ENCODE results near the gene RGS13.

The RGS13 gene

DNA sequence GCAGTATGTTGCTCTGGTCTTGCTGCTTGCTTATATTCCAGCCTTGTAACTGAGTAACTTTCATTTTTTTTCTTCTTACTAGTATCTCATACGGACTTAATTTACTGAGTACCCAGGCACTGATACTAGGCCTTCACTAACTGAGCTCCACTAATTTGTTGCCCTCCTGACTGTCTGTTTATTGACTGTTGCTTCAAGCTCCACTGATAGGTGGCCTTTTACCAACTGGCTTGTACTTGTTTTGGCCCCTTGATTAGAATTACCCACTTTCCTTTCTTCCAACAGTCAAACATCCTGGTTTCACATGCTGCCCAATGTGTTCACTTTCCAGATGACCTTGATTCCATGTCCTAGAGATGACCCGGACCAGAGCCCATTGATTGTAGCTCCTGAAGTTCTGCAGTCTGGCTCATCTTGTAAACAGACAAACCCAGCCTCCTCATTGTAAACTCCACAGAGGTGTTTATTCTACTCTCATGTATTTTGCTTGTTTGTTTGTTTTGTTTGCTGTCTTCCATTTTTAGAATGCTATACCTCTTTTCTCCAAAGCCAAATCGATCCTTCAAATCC, 32.6 kb upstream of the RGS13 start:
- Histone ChIP-seq H3K9me3 (ENCODE audit: control insufficient read depth, low read length) (no peaks in the 10 kb centered on the region), H3K36me3 (ENCODE audit: control insufficient read depth, insufficient read depth, low read length) (no peaks in the 10 kb centered on the region)

DNA sequence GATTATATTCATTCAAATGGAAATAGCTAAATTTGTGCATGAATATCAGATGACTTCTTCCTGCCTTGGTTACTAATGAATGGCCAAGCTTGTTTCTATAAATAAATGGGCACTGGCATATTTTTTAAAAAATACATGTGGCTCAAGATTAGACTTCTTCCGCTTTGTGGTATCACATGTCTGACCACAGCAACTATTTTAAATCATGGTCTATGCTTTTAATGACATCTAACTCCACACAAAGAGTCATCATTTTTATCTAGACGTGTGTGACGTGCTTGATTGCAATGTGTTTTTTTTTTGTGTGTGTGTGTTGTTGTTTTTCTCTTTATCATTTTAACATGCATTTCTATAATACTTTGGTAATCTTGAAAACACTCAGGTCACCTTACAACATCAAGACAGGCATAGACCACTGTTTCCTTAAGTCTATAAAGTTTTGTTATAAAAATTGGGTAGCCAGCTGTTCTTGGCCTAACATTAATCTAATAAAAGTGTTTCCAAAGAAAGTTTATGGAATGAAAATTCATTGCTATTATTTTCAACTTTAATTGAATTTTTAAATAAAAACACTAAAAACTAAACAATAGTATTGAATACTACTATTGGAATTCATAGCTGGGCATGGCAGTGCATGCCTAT, 30.8 kb upstream of the RGS13 start:
- Histone ChIP-seq H3K4me1 (ENCODE audit: control insufficient read depth, insufficient read depth, low read length) (no peaks in the 10 kb centered on the region), H3K27me3 (ENCODE audit: control insufficient read depth, insufficient read depth, low read length) (no peaks in the 10 kb centered on the region), H3K36me3 (ENCODE audit: control insufficient read depth, insufficient read depth, low read length) (no peaks in the 10 kb centered on the region), H3K4me3 (ENCODE audit: low read length) (no peak overlapping the region), H3K9ac (ENCODE audit: low read length) (no peak overlapping the region), H3K9me3 (ENCODE audit: control insufficient read depth, low read length) (no peaks in the 10 kb centered on the region)

More for the DNA sequence above, 32.6 kb upstream of the RGS13 start:
- H3K9ac ChIP-seq (ENCODE audit: low read length), result no peak overlapping the region
- no peaks in the 10 kb centered on the region for H3K4me1 ChIP-seq (ENCODE audit: control insufficient read depth, insufficient read depth, low read length)
- no peaks in the 10 kb centered on the region for H3K27me3 ChIP-seq (ENCODE audit: control insufficient read depth, insufficient read depth, low read length)
- no peak overlapping the region for H3K4me3 ChIP-seq (ENCODE audit: low read length)

DNA sequence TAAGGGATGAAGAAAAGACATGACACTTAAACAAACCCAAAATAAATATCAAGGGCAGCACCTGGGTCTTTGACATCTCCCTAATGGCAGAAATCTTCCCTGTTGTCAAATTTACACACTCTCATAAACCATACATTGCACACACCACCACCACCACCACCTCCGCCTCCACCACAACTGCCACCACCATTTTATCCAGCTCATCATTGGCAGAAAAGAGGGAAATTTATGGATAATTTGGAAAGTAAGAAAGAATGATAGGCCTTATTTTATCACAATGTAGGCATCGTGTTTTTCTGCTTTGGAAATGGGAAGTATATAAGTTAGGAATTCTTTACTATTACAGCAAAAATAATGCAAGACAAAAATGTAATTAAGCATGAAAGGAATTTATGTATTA, 27.3 kb upstream of the RGS13 start:
- Histone ChIP-seq H3K36me3 (ENCODE audit: control insufficient read depth, insufficient read depth, low read length) (no peaks in the 10 kb centered on the region), H3K4me1 (ENCODE audit: control insufficient read depth, insufficient read depth, low read length) (no peaks in the 10 kb centered on the region), H3K4me3 (ENCODE audit: low read length) (no peak overlapping the region), H3K9ac (ENCODE audit: low read length) (no peak overlapping the region), H3K27me3 (ENCODE audit: control insufficient read depth, insufficient read depth, low read length) (no peaks in the 10 kb centered on the region), H3K9me3 (ENCODE audit: control insufficient read depth, low read length) (no peaks in the 10 kb centered on the region)

DNA sequence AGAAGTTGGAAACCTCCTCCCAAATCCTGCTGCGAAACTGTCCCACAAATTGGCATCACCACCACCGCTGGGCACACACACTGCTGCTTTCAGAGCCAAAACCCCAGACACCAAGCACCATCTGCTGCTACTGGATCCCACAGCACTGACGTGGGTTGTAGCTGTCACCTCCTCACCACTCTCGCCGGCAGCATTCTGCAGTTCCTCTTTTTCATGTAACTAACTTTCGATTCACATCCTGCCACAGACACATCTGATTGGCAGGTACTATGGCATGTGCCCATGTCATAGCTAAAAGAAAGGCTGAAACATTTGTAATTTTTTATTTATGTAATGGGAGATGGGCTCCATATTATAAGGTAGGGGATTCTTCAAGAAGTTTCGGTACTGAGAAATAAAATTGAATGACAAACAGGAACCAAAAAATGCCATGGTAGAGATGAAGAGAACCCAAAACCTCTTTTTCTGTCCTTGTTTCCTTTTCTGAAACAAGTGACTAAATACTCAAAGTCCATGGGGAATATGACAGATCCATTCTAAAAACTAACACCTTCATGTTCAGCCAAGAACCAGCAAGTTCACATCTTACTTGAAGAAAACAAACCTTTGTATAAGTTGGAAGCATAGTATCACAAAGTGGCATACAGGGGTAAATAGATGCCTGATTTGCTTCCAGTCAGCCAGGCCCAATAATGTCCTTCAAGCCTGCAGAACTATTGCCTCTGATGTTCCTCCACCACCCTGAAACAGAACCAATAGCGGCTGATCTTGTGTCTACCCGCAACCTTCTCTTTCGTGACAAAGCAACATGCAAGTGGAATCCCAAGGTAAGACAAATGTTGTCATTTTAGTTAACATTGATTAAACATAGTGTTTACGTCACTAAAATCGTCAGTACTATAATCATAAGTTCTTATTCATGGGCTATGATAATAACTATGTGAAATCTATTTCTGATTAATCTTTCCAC, 26.6 kb upstream of the RGS13 start:
- H3K27me3 ChIP-seq (ENCODE audit: control insufficient read depth, insufficient read depth, low read length), result no peaks in the 10 kb centered on the region
- H3K36me3 ChIP-seq (ENCODE audit: control insufficient read depth, insufficient read depth, low read length), result no peaks in the 10 kb centered on the region
- H3K4me1 ChIP-seq (ENCODE audit: control insufficient read depth, insufficient read depth, low read length), result no peaks in the 10 kb centered on the region

DNA sequence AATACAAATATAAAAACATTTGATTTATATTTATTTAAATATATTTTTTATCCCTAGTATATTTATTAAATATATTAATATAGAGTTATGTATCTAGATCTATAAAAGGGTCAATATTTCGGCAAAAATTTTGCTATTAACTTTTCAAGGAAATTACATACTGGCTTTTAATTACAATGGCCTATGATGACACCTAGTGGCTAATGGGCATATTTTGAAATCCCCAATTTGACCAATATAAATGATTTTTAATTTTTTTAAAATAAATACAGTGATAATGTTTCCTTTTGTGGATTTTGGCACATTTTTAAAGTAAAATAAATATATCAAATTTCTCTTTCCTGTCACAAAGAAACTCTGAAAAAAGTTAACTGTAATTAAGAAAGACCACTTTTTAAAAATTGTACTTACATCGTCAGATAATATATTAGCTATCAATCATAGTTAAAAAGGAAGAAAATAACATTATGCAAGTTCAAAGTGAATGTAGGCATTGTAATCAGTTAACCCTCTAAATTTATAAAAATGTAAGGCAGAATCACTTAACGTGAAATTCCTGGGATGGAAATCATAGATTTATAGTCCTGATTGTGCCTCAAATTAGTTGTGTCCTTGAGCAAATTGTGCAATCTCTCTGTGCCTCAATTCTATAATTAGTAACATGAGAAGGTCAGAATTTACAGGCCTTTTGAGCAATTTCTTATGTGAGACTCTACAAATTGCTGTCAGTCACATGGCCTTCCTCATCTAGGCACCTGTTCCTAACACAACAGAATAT, 25.6 kb upstream of the RGS13 start:
- H3K36me3 ChIP-seq (ENCODE audit: control insufficient read depth, insufficient read depth, low read length), result no peaks in the 10 kb centered on the region
- no peaks in the 10 kb centered on the region for H3K9me3 ChIP-seq (ENCODE audit: control insufficient read depth, low read length)
- H3K4me1 ChIP-seq (ENCODE audit: control insufficient read depth, insufficient read depth, low read length), result no peaks in the 10 kb centered on the region
- H3K27me3 ChIP-seq (ENCODE audit: control insufficient read depth, insufficient read depth, low read length), result no peaks in the 10 kb centered on the region
- no peak overlapping the region for H3K4me3 ChIP-seq (ENCODE audit: low read length)
- H3K9ac ChIP-seq (ENCODE audit: low read length), result no peak overlapping the region

More for the DNA sequence above, 26.6 kb upstream of the RGS13 start:
- no peak overlapping the region for H3K4me3 ChIP-seq (ENCODE audit: low read length)
- no peaks in the 10 kb centered on the region for H3K9me3 ChIP-seq (ENCODE audit: control insufficient read depth, low read length)
- H3K9ac ChIP-seq (ENCODE audit: low read length), result no peak overlapping the region

DNA sequence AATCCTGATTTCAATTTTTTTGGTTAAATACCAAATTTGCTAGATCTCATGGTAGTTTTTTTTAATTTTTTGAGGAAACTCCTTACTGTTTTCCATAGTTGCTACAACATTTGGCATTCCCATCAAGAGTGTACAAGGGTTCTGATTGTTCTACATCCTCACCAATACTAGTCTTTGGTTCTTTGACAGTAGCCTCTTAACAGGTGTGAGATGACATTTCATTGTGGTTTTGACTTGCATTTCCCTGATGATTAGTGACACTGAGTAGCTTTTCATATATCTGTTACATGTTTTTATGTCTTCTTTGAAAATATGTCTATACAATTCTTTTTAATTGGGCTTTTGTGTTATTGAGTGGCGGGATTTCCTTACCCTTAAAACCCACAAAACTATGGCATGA, 20.9 kb upstream of the RGS13 start:
- H3K9ac ChIP-seq (ENCODE audit: low read length), result no peak overlapping the region
- H3K4me3 ChIP-seq (ENCODE audit: low read length), result no peak overlapping the region
- H3K9me3 ChIP-seq (ENCODE audit: control insufficient read depth, low read length), result no peaks in the 10 kb centered on the region
- no peaks in the 10 kb centered on the region for H3K36me3 ChIP-seq (ENCODE audit: control insufficient read depth, insufficient read depth, low read length)
- H3K27me3 ChIP-seq (ENCODE audit: control insufficient read depth, insufficient read depth, low read length), result no peaks in the 10 kb centered on the region
- no peaks in the 10 kb centered on the region for H3K4me1 ChIP-seq (ENCODE audit: control insufficient read depth, insufficient read depth, low read length)

DNA sequence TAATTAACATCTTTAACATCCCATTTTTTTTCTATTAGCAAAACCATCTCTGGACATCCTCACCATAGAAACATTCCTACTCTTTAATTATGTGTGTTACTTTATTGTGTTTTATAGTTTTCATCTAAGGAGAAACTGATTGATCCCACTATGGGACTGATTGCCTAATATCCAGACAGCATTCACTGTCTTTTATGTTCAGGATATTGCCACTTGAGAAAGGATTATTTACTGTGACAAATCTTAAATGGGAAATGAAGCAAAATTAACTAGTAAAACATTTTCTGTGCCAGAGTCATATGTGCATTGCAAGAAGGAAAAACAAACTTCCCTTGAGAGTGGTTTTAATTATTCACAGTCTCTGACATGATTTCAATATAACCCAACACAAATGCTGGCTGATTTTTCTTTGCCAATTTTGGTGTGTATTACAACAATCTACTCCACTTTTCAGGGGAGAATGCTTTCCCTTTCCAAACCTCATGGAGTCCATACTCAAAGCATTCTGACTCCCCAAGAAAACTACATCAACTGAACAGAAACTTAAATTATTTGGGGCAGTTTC, 15.8 kb upstream of the RGS13 start:
- Histone ChIP-seq H3K4me1 (ENCODE audit: control insufficient read depth, insufficient read depth, low read length) (no peaks in the 10 kb centered on the region), H3K27me3 (ENCODE audit: control insufficient read depth, insufficient read depth, low read length) (no peaks in the 10 kb centered on the region), H3K36me3 (ENCODE audit: control insufficient read depth, insufficient read depth, low read length) (no peaks in the 10 kb centered on the region), H3K4me3 (ENCODE audit: low read length) (no peak overlapping the region), H3K9ac (ENCODE audit: low read length) (no peak overlapping the region), H3K9me3 (ENCODE audit: control insufficient read depth, low read length) (no peaks in the 10 kb centered on the region)

DNA sequence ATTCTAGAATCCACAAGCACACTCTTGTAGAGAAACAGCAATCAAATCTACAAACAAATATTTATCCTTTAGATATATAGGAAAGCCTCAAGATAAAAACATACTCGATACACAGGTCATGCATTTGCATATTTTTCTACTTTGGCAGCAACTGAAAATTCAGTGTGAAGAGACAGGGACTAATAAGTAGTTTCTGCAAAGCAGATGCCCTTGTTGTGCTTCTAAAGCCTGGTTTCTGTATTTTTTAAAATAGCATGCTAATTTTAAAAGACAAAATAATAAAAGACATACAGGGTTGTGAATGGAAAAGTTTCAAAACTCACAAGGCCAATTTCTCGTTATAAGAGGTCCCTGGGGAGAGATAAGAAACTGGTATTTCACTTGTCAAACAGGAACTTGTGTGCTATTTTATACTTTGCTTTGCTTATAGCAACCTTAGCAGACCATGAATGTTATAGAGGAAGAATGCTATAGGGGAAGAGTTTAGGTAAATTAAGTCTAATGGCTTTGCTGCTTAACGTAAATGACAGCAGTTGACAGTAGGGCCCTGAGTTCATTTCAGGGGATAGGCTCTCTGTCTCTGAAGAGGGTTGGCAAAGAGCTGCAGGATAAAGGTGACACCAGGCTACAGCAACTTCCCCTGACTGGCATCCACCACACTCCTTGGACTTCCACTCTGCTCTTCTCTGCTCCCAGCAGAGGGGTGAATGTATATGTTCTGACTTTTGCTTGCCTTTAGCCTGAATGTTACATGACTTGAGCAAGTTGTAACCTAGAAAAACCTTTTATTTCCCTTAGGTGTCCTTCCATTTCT, 9.4 kb upstream of the RGS13 start:
- H3K27me3 ChIP-seq (ENCODE audit: control insufficient read depth, insufficient read depth, low read length), result no peaks in the 10 kb centered on the region
- no peak overlapping the region for H3K9ac ChIP-seq (ENCODE audit: low read length)
- H3K36me3 ChIP-seq (ENCODE audit: control insufficient read depth, insufficient read depth, low read length), result no peaks in the 10 kb centered on the region
- no peaks in the 10 kb centered on the region for H3K9me3 ChIP-seq (ENCODE audit: control insufficient read depth, low read length)
- peaks cover 9% of the 10 kb centered on the region for H3K4me1 ChIP-seq (ENCODE audit: control insufficient read depth, insufficient read depth, low read length)
- H3K4me3 ChIP-seq (ENCODE audit: low read length), result no peak overlapping the region

DNA sequence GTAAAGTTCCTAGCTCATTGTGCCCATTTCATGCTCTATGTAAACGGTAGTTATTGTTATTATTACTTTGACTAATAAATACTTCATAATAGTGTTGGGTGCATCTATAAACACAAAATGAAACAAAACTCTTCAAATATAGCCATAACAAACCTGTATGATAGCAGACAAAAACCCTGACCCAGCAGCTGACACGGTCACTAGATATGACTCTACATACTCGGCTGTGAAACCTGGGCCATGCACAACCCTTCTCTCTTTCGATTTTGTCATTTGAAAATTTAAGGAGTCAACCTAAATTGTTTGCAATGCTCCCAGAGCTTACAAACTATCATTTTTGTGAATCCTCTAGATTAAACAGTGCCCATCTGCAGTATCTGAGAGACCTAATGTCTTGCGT, 8.0 kb upstream of the RGS13 start:
- peaks cover 12% of the 10 kb centered on the region for H3K4me1 ChIP-seq (ENCODE audit: control insufficient read depth, insufficient read depth, low read length)
- no peak overlapping the region for H3K4me3 ChIP-seq (ENCODE audit: low read length)
- H3K9ac ChIP-seq (ENCODE audit: low read length), result no peak overlapping the region
- H3K9me3 ChIP-seq (ENCODE audit: control insufficient read depth, low read length), result no peaks in the 10 kb centered on the region
- H3K27me3 ChIP-seq (ENCODE audit: control insufficient read depth, insufficient read depth, low read length), result no peaks in the 10 kb centered on the region
- no peaks in the 10 kb centered on the region for H3K36me3 ChIP-seq (ENCODE audit: control insufficient read depth, insufficient read depth, low read length)

DNA sequence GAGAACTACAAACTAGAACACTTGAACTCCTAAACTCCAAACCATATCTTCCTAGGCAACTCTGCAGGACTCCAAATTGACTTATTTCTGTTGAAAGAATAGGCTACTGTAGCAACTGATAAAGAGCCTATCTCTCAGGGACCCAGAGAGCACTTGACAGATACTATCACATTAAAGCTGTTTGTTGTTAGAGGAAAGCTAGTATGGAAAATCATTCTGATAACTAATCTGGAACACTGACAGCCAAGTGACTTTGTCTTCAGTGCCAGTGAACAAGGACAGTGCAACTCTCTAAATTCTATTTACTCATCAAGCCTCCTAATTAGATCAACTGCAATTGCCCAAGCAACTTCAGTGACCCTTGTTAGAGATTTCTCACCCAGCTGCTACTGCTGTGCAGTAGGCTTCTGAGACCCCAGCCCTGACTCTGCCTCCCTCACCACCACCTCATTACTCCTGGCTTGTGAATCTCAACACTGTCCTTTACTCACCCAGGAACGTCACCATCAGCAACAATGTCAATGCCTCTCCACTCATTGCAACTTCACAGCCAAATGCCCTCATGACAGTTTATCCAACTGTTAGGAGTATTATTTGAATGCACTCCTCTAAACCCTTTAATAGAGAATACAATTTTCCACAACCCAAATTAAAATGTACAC, 7.4 kb upstream of the RGS13 start:
- Histone ChIP-seq H3K4me1 (ENCODE audit: control insufficient read depth, insufficient read depth, low read length) (peaks cover 12% of the 10 kb centered on the region), H3K27me3 (ENCODE audit: control insufficient read depth, insufficient read depth, low read length) (no peaks in the 10 kb centered on the region), H3K9me3 (ENCODE audit: control insufficient read depth, low read length) (no peaks in the 10 kb centered on the region), H3K4me3 (ENCODE audit: low read length) (no peak overlapping the region), H3K9ac (ENCODE audit: low read length) (no peak overlapping the region), H3K36me3 (ENCODE audit: control insufficient read depth, insufficient read depth, low read length) (no peaks in the 10 kb centered on the region)

Data from mucosa of stomach (tissue), 1 donor.